Spleen (tissue), 11 donors: ENCODE measurements around the gene PDIA6. TPM values are rescaled to one million over a fixed set of nuclear protein-coding genes. Genes with fewer than 3 reads are reported as not detected.
A peak's percentile ranks its signal among the peaks of the same experiment; 100 is the strongest.
"Not testable (repeated sequence)": the region's sequence is repeated elsewhere in the genome, so short reads cannot be mapped to it uniquely, and the experiment has no call there.

ENCODE experiments used
- DNase-seq: peaks from one replicate; pipeline ENCODE4 v3.0.0-alpha.2; 2020
- H3K27ac ChIP-seq, 8 donors: fragments of 200-600 bp; sonication (generic) in 7 of 8; 1 replicate in 4 of 8; 2 replicates in 4 of 8; pipeline versions ENCODE4 v1.5.0 to v1.8.0; 2016 to 2021; ENCODE audit warnings: inconsistent platforms in 4 of 8, mild to moderate bottlenecking in 4 of 8, moderate library complexity in 1 of 8
- H3K27me3 ChIP-seq, 7 donors: fragments of 200-600 bp; sonication (generic) in 6 of 7; replicated peaks in 1 of 7; 1 replicate in 4 of 7; 2 replicates in 3 of 7; pipeline versions ENCODE4 v1.5.0 to v1.8.0; 2016 to 2021; ENCODE audit warnings: inconsistent platforms in 3 of 7, mild to moderate bottlenecking in 1 of 7
- H3K36me3 ChIP-seq, 6 donors: fragments of 200-600 bp; sonication (generic) in 5 of 6; 1 replicate in 4 of 6; 2 replicates in 2 of 6; pipeline versions ENCODE4 v1.5.0 to v1.8.0; 2016 to 2021; ENCODE audit warnings: inconsistent platforms in 2 of 6
- H3K4me1 ChIP-seq, 6 donors: fragments of 200-600 bp; sonication (generic) in 5 of 6; 1 replicate in 3 of 6; 2 replicates in 3 of 6; pipeline versions ENCODE4 v1.5.0 to v1.8.0; 2016 to 2021; ENCODE audit warnings: inconsistent platforms in 3 of 6
- H3K4me3 ChIP-seq, 8 donors: fragments of 200-600 bp; sonication (generic) in 7 of 8; 1 replicate in 4 of 8; 2 replicates in 4 of 8; pipeline versions ENCODE4 v1.5.0 to v1.8.0; 2016 to 2021; ENCODE audit warnings: inconsistent platforms in 4 of 8, mild to moderate bottlenecking in 4 of 8, moderate library complexity in 2 of 8
- H3K9me3 ChIP-seq, 8 donors: fragments of 200-600 bp; sonication (generic) in 7 of 8; 1 replicate in 4 of 8; 2 replicates in 4 of 8; pipeline versions ENCODE4 v1.5.0 to v1.8.0; 2016 to 2021; ENCODE audit warnings: inconsistent platforms in 4 of 8
- CTCF ChIP-seq, 11 experiments: fragments of 200-600 bp in 7 of 11; fragments of 450-650 bp in 4 of 11; sonication (generic) in 4 of 11; IDR thresholded peaks in 8 of 11; conservative IDR thresholded peaks in 3 of 11; 1 replicate in 7 of 11; 2 replicates in 4 of 11; pipeline versions ENCODE4 v1.4.0 to v1.8.0; 2016 to 2021; ENCODE audit warnings: antibody characterized with exemption in 11 of 11, inconsistent platforms in 4 of 11, mild to moderate bottlenecking in 1 of 11
- POLR2A ChIP-seq, 3 donors: fragments of 450-650 bp; IDR thresholded peaks; one replicate each; pipeline ENCODE4 v1.5.1; 2017; ENCODE audit warnings: antibody characterized with exemption in 3 of 3, mild to moderate bottlenecking in 1 of 3
- POLR2AphosphoS5 ChIP-seq, 3 donors: sonication (generic); formaldehyde crosslinking; IDR thresholded peaks; one replicate each; pipeline ENCODE4 v1.5.1; 2017; ENCODE audit warnings: antibody characterized with exemption in 3 of 3
- WGBS, 5 donors: extraction: QIAGEN DNeasy Blood & Tissue Kit in 3 of 5; methylation state at CpG; one replicate each; pipeline versions ENCODE4 v1.1.5 to v1.1.7; 2013 to 2018; 5-methylcytosine and 5-hydroxymethylcytosine counted together
- intact Hi-C: fragments of 100-400 bp; cut with DNase I; formaldehyde crosslinking; loops from one replicate; pipeline ENCODE4 v1.15.0; 2023; ENCODE audit warnings: low total_unique reads
- polyA plus RNA-seq, 3 donors: library from polyadenylated mRNA; stranded (reverse); fragments of 200-250 nt; gene quantifications; one replicate each; pipeline ENCODE4 v1.2.1, GENCODE V29; 2013
- total RNA-seq, 7 donors: library from RNA; depleted of rRNA in 3 of 7; stranded (reverse); fragments of >200 nt in 3 of 7; fragmentation: NEBNext Ultra II Directional in 4 of 7; extraction: Animal tissue kit (Norgen Biotek cat#: 25700) in 4 of 7; gene quantifications; one replicate each; pipeline versions ENCODE4 v1.1.0 to v1.2.1, GENCODE V29; 2016 to 2021
- donor health status: healthy with polysubstance abuse.
- donor health status: DM: no; HTN: no; CAD: no; lungs with moderate emphysema.
- donor health status: DM: no; HTN: no; CAD: no.
- donor health status: Bipolar disorder and iron deficiency.
- donor health status: healthy.
- donor health status: DM: no; HTN: no; CAD: no.
- donor health status: DM: yes; HTN: yes; CAD: no.

The PDIA6 gene
- total and polyA plus RNA-seq, 10 donors: 29.7 to 164 (median 115) TPM

- WGBS, 5 donors: 91 to 99% (median 96%) methylated on average over 8 of the region's 8 CpGs
- no peaks in the 10 kb centered on the region for H3K9me3 ChIP-seq
- H3K27ac ChIP-seq: no peak overlapping the region
- intact Hi-C loops: no loop called here
- no peaks in the 10 kb centered on the region for H3K4me1 ChIP-seq
- no peak for TF ChIP-seq CTCF (IDR thresholded peaks at IDR 0.05 in 8 of 11, conservative IDR thresholded peaks at IDR 0.05 in 3 of 11)
- TF ChIP-seq POLR2A (IDR thresholded peaks at IDR 0.05): no peak
- TF ChIP-seq POLR2AphosphoS5 (IDR thresholded peaks at IDR 0.05): no peak
- no peaks in the 10 kb centered on the region for H3K27me3 ChIP-seq
- peaks cover 5 to 100% (median 86%) of the 10 kb centered on the region in 6 donors for H3K36me3 ChIP-seq
- no peak overlapping the region for H3K4me3 ChIP-seq
- no peak for DNase-seq
These were observed 30.8 kb downstream of the PDIA6 start for GRCh38 chr2:10781746-10782145.

- H3K27ac ChIP-seq, H3K4me3 ChIP-seq, H3K27me3 ChIP-seq, intact Hi-C loops, H3K4me1 ChIP-seq, H3K9me3 ChIP-seq: not testable (repeated sequence)
- DNase-seq: peak; percentile 39
- peaks cover 5 to 94% (median 76%) of the 10 kb centered on the region in 6 donors for H3K36me3 ChIP-seq
- WGBS, 5 donors: 90 to 96% (median 93%) methylated on average over 11 of the region's 11 CpGs
These were observed 31.8 kb downstream of the PDIA6 start for GRCh38 chr2:10780821-10781220.

GRCh38 chr2:10780491-10780820, 32.1 kb downstream of the PDIA6 start:
- Histone ChIP-seq H3K9me3 (no peaks in the 10 kb centered on the region), H3K27me3 (no peaks in the 10 kb centered on the region), H3K36me3 (peaks cover 5 to 90% (median 73%) of the 10 kb centered on the region in 6 donors), H3K27ac (no peak overlapping the region), H3K4me1 (peaks cover 0 to under 1% (median 0%) of the 10 kb centered on the region in 6 donors), H3K4me3 (no peak overlapping the region)
- intact Hi-C loops: no loop called here
- TF ChIP-seq POLR2AphosphoS5 (IDR thresholded peaks at IDR 0.05) (no peak), POLR2A (IDR thresholded peaks at IDR 0.05) (no peak), CTCF (IDR thresholded peaks at IDR 0.05 in 8 of 11, conservative IDR thresholded peaks at IDR 0.05 in 3 of 11) (no peak)
- DNase-seq: no peak
- 93 to 97% (median 95%) methylated on average over 11 of the region's 11 CpGs for WGBS, 5 donors

GRCh38 chr2:10779776-10780490, 32.7 kb downstream of the PDIA6 start:
- no peak overlapping the region for H3K27ac ChIP-seq
- 93 to 97% (median 96%) methylated on average over 25 of the region's 25 CpGs for WGBS, 5 donors
- no peak for TF ChIP-seq CTCF (IDR thresholded peaks at IDR 0.05 in 8 of 11, conservative IDR thresholded peaks at IDR 0.05 in 3 of 11)
- no peak for TF ChIP-seq POLR2A (IDR thresholded peaks at IDR 0.05)
- TF ChIP-seq POLR2AphosphoS5 (IDR thresholded peaks at IDR 0.05): no peak
- H3K4me1 ChIP-seq: peaks cover 0 to 5% (median 0%) of the 10 kb centered on the region in 6 donors
- intact Hi-C loops: no loop called here
- H3K4me3 ChIP-seq: no peak overlapping the region
- H3K27me3 ChIP-seq: no peaks in the 10 kb centered on the region
- DNase-seq: peak; percentile 66
- H3K9me3 ChIP-seq: no peaks in the 10 kb centered on the region
- peaks cover 5 to 85% (median 67%) of the 10 kb centered on the region in 6 donors for H3K36me3 ChIP-seq
